Vagina (tissue), 2 donors: ENCODE results near the gene HES5. TPM values are rescaled to one million over a fixed set of nuclear protein-coding genes. Genes with fewer than 3 reads are reported as not detected.
A peak's percentile ranks its signal among the peaks of the same experiment; 100 is the strongest.

Experiments
- DNase-seq, 2 donors: peaks; one replicate each; pipeline ENCODE4 v3.0.0-alpha.2; 2017; ENCODE audit errors: extremely low spot score in 2 of 2
- H3K27ac ChIP-seq: fragments of 200-600 bp; sonication (generic); one replicate; pipeline ENCODE4 v1.5.1; 2019
- H3K27me3 ChIP-seq: fragments of 200-600 bp; sonication (generic); one replicate; pipeline ENCODE4 v1.5.1; 2019
- H3K36me3 ChIP-seq, 2 donors: fragments of 200-600 bp; sonication (generic); one replicate each; pipeline ENCODE4 v1.5.1; 2017 to 2019
- H3K4me1 ChIP-seq: fragments of 200-600 bp; sonication (generic); one replicate; pipeline ENCODE4 v1.5.1; 2019
- H3K4me3 ChIP-seq, 2 donors: fragments of 200-600 bp; sonication (generic); 1 replicate in 1 of 2; 2 replicates in 1 of 2; pipeline ENCODE4 v1.5.1; 2016 to 2019
- H3K9me3 ChIP-seq: fragments of 200-600 bp; sonication (generic); one replicate; pipeline ENCODE4 v1.5.1; 2019
- POLR2A ChIP-seq, 2 donors: fragments of 450-650 bp; IDR thresholded peaks; one replicate each; pipeline ENCODE4 v1.6.1; 2017; ENCODE audit warnings: antibody characterized with exemption in 2 of 2, mild to moderate bottlenecking in 2 of 2, moderate library complexity in 2 of 2
- POLR2AphosphoS5 ChIP-seq, 2 donors: sonication (generic); formaldehyde crosslinking; IDR thresholded peaks; one replicate each; pipeline ENCODE4 v1.9.0; 2017; ENCODE audit warnings: antibody characterized with exemption in 2 of 2, mild to moderate bottlenecking in 2 of 2, low read depth in 1 of 2; ENCODE audit not compliant: insufficient read depth in 1 of 2
- intact Hi-C: fragments of 100-400 bp; cut with DNase I; formaldehyde crosslinking; loops from one replicate; pipeline ENCODE4 v1.15.1; 2023
- total RNA-seq: library from RNA; depleted of rRNA; stranded (reverse); fragments of >200 nt; gene quantifications from one replicate; pipeline ENCODE4 v1.2.3, GENCODE V29; 2016
- TF ChIP-seq, protein P1 (sequence below), 3 experiments: fragments of 450-650 bp in 2 of 3; fragments of 200-600 bp in 1 of 3; sonication (generic) in 1 of 3; IDR thresholded peaks; one replicate each; pipeline ENCODE4 v1.5.1; 2017 to 2019; ENCODE audit warnings: antibody characterized with exemption in 3 of 3, mild to moderate bottlenecking in 2 of 3, moderate library complexity in 2 of 3

The HES5 gene
- total RNA-seq, 1 donor from 2014 or later: not detected

DNA sequence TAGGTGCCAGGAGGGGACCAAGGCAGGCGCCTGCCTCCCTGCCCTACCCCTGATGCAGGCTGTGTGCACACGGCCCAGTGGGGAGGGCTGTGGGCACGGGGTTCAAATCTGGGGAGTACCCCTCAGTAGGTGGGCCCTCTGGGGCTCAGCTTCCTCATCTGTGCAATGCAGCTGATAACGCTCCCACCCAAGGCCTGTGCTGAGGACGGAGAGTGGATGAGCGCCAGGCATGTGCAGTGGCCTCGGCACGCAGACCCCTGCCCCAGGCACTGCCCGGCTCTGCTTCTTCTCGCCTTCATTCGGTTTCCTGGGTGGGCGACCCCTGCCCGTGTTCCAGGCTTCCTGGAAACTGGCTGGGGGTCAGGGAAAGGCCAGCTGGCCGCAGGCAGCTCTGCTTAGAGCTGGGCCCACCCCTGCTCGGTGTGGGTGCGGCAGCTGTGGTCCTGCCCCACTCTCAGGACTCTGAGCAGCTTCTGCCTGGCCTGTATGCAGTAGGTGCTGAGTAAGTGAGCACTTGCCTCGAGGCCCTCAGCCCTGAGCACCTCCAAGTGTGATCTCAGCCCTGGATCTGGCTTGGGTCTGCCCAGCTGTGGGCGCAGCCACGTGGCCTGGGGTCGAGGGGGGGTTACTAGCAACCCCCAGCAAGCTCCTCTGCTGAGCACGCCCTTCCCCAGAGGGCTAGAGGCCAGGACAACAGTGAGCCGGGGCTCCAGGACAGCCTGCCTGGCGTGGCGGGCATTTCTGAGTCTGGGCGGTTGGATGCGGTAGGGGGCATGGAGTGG, 14.2 kb upstream of the HES5 start:
- no peak for TF ChIP-seq POLR2A (IDR thresholded peaks at IDR 0.05)
- TF ChIP-seq, protein P1, sequence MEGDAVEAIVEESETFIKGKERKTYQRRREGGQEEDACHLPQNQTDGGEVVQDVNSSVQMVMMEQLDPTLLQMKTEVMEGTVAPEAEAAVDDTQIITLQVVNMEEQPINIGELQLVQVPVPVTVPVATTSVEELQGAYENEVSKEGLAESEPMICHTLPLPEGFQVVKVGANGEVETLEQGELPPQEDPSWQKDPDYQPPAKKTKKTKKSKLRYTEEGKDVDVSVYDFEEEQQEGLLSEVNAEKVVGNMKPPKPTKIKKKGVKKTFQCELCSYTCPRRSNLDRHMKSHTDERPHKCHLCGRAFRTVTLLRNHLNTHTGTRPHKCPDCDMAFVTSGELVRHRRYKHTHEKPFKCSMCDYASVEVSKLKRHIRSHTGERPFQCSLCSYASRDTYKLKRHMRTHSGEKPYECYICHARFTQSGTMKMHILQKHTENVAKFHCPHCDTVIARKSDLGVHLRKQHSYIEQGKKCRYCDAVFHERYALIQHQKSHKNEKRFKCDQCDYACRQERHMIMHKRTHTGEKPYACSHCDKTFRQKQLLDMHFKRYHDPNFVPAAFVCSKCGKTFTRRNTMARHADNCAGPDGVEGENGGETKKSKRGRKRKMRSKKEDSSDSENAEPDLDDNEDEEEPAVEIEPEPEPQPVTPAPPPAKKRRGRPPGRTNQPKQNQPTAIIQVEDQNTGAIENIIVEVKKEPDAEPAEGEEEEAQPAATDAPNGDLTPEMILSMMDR (IDR thresholded peaks at IDR 0.05): no peak
- no peak for TF ChIP-seq POLR2AphosphoS5 (IDR thresholded peaks at IDR 0.05; ENCODE audit: insufficient read depth in 1 of 2, low read depth in 1 of 2)
- peaks cover 64% of the 10 kb centered on the region for H3K4me1 ChIP-seq
- no peaks in the 10 kb centered on the region for H3K27me3 ChIP-seq
- intact Hi-C loops: loop anchor here (10.0 kb wide), 1 partner anchor 349 kb away; the partner anchor contains the start of gene FAAP20
- no peaks in the 10 kb centered on the region for H3K36me3 ChIP-seq
- no peak overlapping the region for H3K4me3 ChIP-seq
- no peak for DNase-seq
- no peaks in the 10 kb centered on the region for H3K9me3 ChIP-seq
- peak overlapping the region; percentile 92 for H3K27ac ChIP-seq

DNA sequence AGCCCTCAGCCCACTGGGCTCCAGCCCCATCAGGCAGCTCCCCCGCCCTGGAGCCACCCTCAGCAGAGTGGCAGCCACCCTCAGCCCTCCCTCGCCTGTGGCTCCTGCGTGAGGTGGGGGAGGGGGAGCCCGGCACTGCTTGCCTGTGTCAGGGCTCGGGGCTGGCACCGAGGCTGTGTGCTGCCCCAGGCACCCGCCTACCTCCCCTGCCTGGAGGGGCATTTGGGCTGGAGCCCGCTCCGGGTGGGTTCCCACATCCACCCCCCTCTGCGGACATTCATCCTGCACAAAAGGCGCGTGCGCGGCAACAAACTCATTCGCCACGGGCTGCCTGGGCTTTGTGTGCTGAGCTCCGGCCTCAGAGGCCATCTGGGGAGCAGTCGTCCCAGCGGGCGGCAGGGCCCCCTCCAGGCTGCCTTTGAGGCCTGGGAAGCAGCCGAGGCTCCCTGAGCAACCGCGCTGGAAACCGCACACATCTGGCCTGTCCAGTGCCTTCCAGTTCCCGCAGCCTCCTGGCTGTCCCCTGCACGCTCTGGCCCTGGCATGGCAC, 13.6 kb upstream of the HES5 start:
- H3K4me3 ChIP-seq: no peak overlapping the region
- TF ChIP-seq POLR2A (IDR thresholded peaks at IDR 0.05) (no peak), POLR2AphosphoS5 (IDR thresholded peaks at IDR 0.05; ENCODE audit: insufficient read depth in 1 of 2, low read depth in 1 of 2) (no peak)
- TF ChIP-seq, protein P1 (IDR thresholded peaks at IDR 0.05): no peak
- no peaks in the 10 kb centered on the region for H3K36me3 ChIP-seq
- H3K9me3 ChIP-seq: no peaks in the 10 kb centered on the region
- no peak overlapping the region for H3K27ac ChIP-seq
- DNase-seq: no peak
- peaks cover 58% of the 10 kb centered on the region for H3K4me1 ChIP-seq
- H3K27me3 ChIP-seq: no peaks in the 10 kb centered on the region
- intact Hi-C loops: loop anchor here (10.0 kb wide), 1 partner anchor 349 kb away; the partner anchor contains the start of gene FAAP20

DNA sequence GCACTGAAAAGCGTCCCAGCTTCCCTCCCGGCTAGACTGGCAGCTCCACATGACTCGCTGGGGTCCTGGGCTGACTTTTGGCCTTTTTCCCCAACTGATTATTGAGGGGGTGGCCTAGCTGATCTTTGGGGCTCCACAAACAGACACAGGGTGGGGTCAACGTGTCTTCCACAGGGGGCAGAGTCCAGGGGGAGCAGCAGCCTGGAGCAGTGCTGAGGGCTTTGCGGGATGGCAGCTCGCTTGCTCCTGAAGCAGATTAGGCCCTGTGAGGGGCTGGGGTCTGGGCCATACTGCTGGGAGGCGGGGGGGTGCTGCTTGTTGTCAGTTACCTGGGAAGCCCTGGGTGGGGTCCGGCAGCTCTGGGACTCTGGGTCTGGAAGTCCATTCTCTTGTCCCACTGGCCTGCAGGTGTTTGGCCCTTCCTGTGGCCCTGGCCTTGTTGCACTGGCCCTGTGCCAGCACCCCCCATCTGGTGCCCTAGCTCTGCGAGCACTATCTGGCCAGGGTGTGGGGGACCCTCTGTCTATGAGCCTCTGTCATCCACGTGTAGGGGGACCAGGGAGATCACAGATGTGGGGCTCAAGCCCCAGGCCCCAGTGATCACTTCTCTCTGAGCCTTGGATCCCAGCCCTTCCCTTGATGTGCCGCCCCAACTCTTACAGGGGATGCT, 12.3 kb upstream of the HES5 start:
- Histone ChIP-seq H3K27me3 (no peaks in the 10 kb centered on the region), H3K4me3 (no peak overlapping the region), H3K27ac (no peak overlapping the region), H3K36me3 (no peaks in the 10 kb centered on the region), H3K4me1 (peaks cover 49% of the 10 kb centered on the region), H3K9me3 (no peaks in the 10 kb centered on the region)
- intact Hi-C loops: loop anchor here (10.0 kb wide), 1 partner anchor 348 kb away; the partner anchor contains the start of gene FAAP20
- DNase-seq: no peak
- TF ChIP-seq POLR2A (IDR thresholded peaks at IDR 0.05) (no peak), POLR2AphosphoS5 (IDR thresholded peaks at IDR 0.05; ENCODE audit: insufficient read depth in 1 of 2, low read depth in 1 of 2) (no peak)

DNA sequence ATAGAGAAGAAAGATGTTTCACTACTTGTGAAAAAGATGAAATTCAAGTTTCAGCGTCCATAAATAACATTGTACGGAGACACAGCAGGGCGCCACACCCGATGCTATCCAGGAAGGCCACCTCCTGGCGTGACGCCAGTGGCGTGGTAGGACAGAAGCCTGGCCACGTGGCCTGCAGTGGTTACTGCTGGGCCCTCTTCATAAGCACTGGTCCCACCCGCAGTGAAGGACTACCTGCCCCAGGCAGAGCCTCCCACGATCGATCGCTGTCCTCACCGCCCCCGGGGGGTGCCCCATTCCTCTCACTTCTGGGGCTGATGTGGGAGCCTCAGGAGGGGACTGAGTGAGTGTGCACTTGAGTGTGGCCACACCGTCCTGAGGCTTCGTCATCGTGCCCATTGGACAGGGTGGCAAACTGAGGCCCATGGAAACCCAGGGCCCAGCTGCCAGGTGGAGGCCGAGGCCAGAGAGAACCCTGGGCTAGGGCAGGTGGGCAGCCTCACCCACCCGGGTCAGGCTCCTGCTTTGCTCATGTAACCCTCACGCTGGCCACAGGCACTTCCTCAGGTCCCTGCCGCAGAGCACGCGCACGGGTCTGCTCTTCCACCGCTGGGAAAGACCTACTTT, 11.7 kb upstream of the HES5 start:
- no peaks in the 10 kb centered on the region for H3K9me3 ChIP-seq
- no peaks in the 10 kb centered on the region for H3K36me3 ChIP-seq
- H3K4me3 ChIP-seq: no peak overlapping the region
- DNase-seq: no peak
- no peaks in the 10 kb centered on the region for H3K27me3 ChIP-seq
- H3K27ac ChIP-seq: no peak overlapping the region
- intact Hi-C loops: loop anchor here (10.0 kb wide), 1 partner anchor 347 kb away; the partner anchor contains the start of gene FAAP20
- peaks cover 44% of the 10 kb centered on the region for H3K4me1 ChIP-seq
- no peak for TF ChIP-seq POLR2AphosphoS5 (IDR thresholded peaks at IDR 0.05; ENCODE audit: insufficient read depth in 1 of 2, low read depth in 1 of 2)
- no peak for TF ChIP-seq POLR2A (IDR thresholded peaks at IDR 0.05)
- TF ChIP-seq, protein P1 (IDR thresholded peaks at IDR 0.05): no peak
